ENCODE measurements around the gene MRAS. TPM values are rescaled to one million over a fixed set of nuclear protein-coding genes. Genes with fewer than 3 reads are reported as not detected.

The MRAS gene
- polyA plus RNA-seq, 4 donors = 0.45 to 10.1 (median 3.6) TPM

- no peak overlapping the region for H3K27ac ChIP-seq (ENCODE audit: low read depth in 1 of 3, low read length in 2 of 3)
- H3K27me3 ChIP-seq (ENCODE audit: control insufficient read depth in 3 of 3, insufficient read depth in 3 of 3, low read length in 3 of 3) = peaks cover 11 to 60% (median 21%) of the 10 kb centered on the region in 3 donors
- no peak for DNase-seq
- FAIRE-seq = no peak
- WGBS, 3 donors = 22 to 59% (median 43%) methylated on average over 16 of the region's 16 CpGs
- H3K4me1 ChIP-seq (ENCODE audit: control insufficient read depth in 3 of 3, insufficient read depth in 2 of 3, low read depth in 1 of 3, low read length in 2 of 3) = peaks cover 0 to 20% (median 8%) of the 10 kb centered on the region in 3 donors
- H3K36me3 ChIP-seq (ENCODE audit: control insufficient read depth in 3 of 3, insufficient read depth in 2 of 3, low read depth in 1 of 3, low read length in 3 of 3) = no peaks in the 10 kb centered on the region
- peaks cover 0 to 8% of the 10 kb centered on the region in 2 donors for H3K9me3 ChIP-seq (ENCODE audit: control insufficient read depth in 2 of 2, insufficient read depth in 1 of 2, low read depth in 1 of 2, low read length in 1 of 2)
- H3K4me3 ChIP-seq (ENCODE audit: low read depth in 1 of 3, low read length in 3 of 3) = no peak overlapping the region
Observed at GRCh38 chr3:138433892-138434275, 85.5 kb downstream of the MRAS start.

DNA sequence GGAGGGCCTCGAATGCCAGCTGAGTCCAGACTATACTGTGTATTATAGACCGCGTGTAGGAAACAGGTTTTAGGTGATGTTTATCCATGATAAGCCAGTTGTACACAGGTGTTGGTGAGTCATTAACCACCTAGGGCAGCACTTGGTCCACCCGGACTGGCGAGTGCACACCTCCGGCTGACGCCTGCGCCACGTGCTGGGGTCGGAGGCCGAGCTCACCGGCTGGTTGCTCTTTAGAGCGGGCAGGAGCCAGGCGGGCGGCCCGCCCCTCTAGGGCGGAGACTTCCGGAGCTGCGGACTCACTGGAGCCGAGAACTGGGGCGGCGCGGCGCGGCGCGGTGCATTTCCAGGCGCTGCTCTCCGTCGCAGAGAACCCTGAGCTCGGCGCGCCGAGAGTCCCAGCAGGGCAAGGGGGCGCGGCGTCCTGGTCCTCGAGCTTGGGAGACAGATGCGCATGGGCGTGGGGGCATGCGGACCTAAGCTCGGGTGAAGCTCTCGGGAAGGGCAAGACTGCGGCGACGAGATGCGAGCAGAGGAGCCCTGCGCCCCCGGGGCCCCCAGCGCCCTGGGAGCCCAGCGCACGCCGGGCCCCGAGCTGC lies 86.0 kb downstream of the MRAS start, which contains the start of gene ESYT3:
Gene ESYT3 (plus strand): TSS at position 341 of the 599 bp plus-strand sequence. CDS start 183 bp downstream, at position 524.
- WGBS, 3 donors = 1 to 2% (median 1%) methylated on average over 38 to 54 of the region's 54 CpGs
- Histone ChIP-seq H3K36me3 (ENCODE audit: control insufficient read depth in 3 of 3, insufficient read depth in 2 of 3, low read depth in 1 of 3, low read length in 3 of 3) (no peaks in the 10 kb centered on the region), H3K9me3 (ENCODE audit: control insufficient read depth in 2 of 2, insufficient read depth in 1 of 2, low read depth in 1 of 2, low read length in 1 of 2) (peaks cover 0 to 8% of the 10 kb centered on the region in 2 donors), H3K4me3 (ENCODE audit: low read depth in 1 of 3, low read length in 3 of 3) (peak within 1 kb of the TSS; percentile 5 to 54 (median 45)), H3K27ac (ENCODE audit: low read depth in 1 of 3, low read length in 2 of 3) (no peak within 1 kb of the TSS), H3K4me1 (ENCODE audit: control insufficient read depth in 3 of 3, insufficient read depth in 2 of 3, low read depth in 1 of 3, low read length in 2 of 3) (peaks cover 0 to 20% (median 8%) of the 10 kb centered on the region in 3 donors), H3K27me3 (ENCODE audit: control insufficient read depth in 3 of 3, insufficient read depth in 3 of 3, low read length in 3 of 3) (peaks cover 11 to 64% (median 21%) of the 10 kb centered on the region in 3 donors)
- DNase-seq = peak; percentile 83 to 94
- no peak for FAIRE-seq

- FAIRE-seq (no peak), DNase-seq (peak; percentile 6 to 48)
- H3K4me1 ChIP-seq (ENCODE audit: control insufficient read depth in 3 of 3, insufficient read depth in 2 of 3, low read depth in 1 of 3, low read length in 2 of 3) = peaks cover 0 to 20% (median 8%) of the 10 kb centered on the region in 3 donors
- WGBS, 3 donors = 4 to 10% (median 7%) methylated on average over 74 to 78 of the region's 78 CpGs
- H3K27me3 ChIP-seq (ENCODE audit: control insufficient read depth in 3 of 3, insufficient read depth in 3 of 3, low read length in 3 of 3) = peaks cover 11 to 64% (median 21%) of the 10 kb centered on the region in 3 donors
- peak overlapping the region; percentile 5 to 54 (median 45) for H3K4me3 ChIP-seq (ENCODE audit: low read depth in 1 of 3, low read length in 3 of 3)
- H3K27ac ChIP-seq (ENCODE audit: low read depth in 1 of 3, low read length in 2 of 3) = no peak overlapping the region
- peaks cover 0 to 8% of the 10 kb centered on the region in 2 donors for H3K9me3 ChIP-seq (ENCODE audit: control insufficient read depth in 2 of 2, insufficient read depth in 1 of 2, low read depth in 1 of 2, low read length in 1 of 2)
- H3K36me3 ChIP-seq (ENCODE audit: control insufficient read depth in 3 of 3, insufficient read depth in 2 of 3, low read depth in 1 of 3, low read length in 3 of 3) = no peaks in the 10 kb centered on the region
Observed at GRCh38 chr3:138434875-138435772, 86.7 kb downstream of the MRAS start.

DNA sequence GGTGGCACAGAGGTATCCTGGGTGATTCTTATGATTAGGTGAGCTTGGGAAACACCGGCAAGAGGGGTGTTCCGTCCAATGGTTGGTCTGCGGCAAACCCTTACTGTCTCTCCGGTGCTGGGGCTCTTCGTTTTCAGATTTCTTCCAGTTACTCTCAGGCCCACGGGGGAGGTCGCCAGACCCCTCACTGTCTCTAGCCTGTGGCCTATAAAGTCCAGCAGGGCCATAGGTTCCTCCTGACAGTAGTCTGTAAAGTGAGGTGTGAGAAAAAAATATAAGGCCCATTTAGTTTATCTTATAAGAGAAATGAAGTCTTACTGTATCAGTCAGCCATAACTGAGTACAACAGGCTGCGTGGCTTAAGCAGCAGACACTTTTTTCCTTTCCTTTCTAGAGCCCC lies 87.5 kb downstream of the MRAS start:
- Histone ChIP-seq H3K36me3 (ENCODE audit: control insufficient read depth in 3 of 3, insufficient read depth in 2 of 3, low read depth in 1 of 3, low read length in 3 of 3) (no peaks in the 10 kb centered on the region), H3K9me3 (ENCODE audit: control insufficient read depth in 2 of 2, insufficient read depth in 1 of 2, low read depth in 1 of 2, low read length in 1 of 2) (peaks cover 0 to 8% of the 10 kb centered on the region in 2 donors), H3K27ac (ENCODE audit: low read depth in 1 of 3, low read length in 2 of 3) (no peak overlapping the region), H3K4me1 (ENCODE audit: control insufficient read depth in 3 of 3, insufficient read depth in 2 of 3, low read depth in 1 of 3, low read length in 2 of 3) (peaks cover 0 to 20% (median 8%) of the 10 kb centered on the region in 3 donors), H3K27me3 (ENCODE audit: control insufficient read depth in 3 of 3, insufficient read depth in 3 of 3, low read length in 3 of 3) (peaks cover 11 to 64% (median 21%) of the 10 kb centered on the region in 3 donors), H3K4me3 (ENCODE audit: low read depth in 1 of 3, low read length in 3 of 3) (no peak overlapping the region)
- 75 to 88% (median 84%) methylated on average over 8 of the region's 8 CpGs for WGBS, 3 donors
- FAIRE-seq (no peak), DNase-seq (no peak)

GRCh38 chr3:138437281-138437680 lies 88.9 kb downstream of the MRAS start:
- no peak overlapping the region for H3K4me3 ChIP-seq (ENCODE audit: low read depth in 1 of 3, low read length in 3 of 3)
- WGBS, 3 donors = 95 to 98% (median 96%) methylated on average over 6 of the region's 6 CpGs
- FAIRE-seq (no peak), DNase-seq (no peak)
- H3K27ac ChIP-seq (ENCODE audit: low read depth in 1 of 3, low read length in 2 of 3) = no peak overlapping the region
- H3K27me3 ChIP-seq (ENCODE audit: control insufficient read depth in 3 of 3, insufficient read depth in 3 of 3, low read length in 3 of 3) = peaks cover 11 to 59% (median 21%) of the 10 kb centered on the region in 3 donors
- no peaks in the 10 kb centered on the region for H3K36me3 ChIP-seq (ENCODE audit: control insufficient read depth in 3 of 3, insufficient read depth in 2 of 3, low read depth in 1 of 3, low read length in 3 of 3)
- peaks cover 0 to 20% (median 8%) of the 10 kb centered on the region in 3 donors for H3K4me1 ChIP-seq (ENCODE audit: control insufficient read depth in 3 of 3, insufficient read depth in 2 of 3, low read depth in 1 of 3, low read length in 2 of 3)
- peaks cover 0 to 8% of the 10 kb centered on the region in 2 donors for H3K9me3 ChIP-seq (ENCODE audit: control insufficient read depth in 2 of 2, insufficient read depth in 1 of 2, low read depth in 1 of 2, low read length in 1 of 2)

DNA sequence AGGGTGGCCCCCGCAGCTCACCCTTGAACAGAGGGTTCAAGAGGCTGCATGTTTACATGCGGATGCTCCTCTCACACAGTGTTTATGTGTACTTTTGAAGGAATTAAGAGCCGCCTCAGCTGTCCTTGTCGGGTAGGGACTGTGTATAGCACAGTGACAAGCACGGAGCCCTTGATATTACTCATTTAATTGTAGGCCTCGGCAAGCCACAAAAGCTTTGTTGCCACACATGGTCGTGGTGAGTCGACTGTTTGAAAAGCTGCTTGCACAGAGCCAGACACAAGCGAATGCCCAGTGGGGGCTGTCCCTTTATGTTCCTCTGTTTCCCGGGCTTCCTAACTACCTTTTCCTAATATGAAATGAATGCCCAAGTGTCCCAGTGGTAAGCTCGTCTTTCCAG lies 90.5 kb downstream of the MRAS start:
- DNase-seq (no peak), FAIRE-seq (no peak)
- H3K36me3 ChIP-seq (ENCODE audit: control insufficient read depth in 3 of 3, insufficient read depth in 2 of 3, low read depth in 1 of 3, low read length in 3 of 3) = no peaks in the 10 kb centered on the region
- H3K27ac ChIP-seq (ENCODE audit: low read depth in 1 of 3, low read length in 2 of 3) = no peak overlapping the region
- H3K27me3 ChIP-seq (ENCODE audit: control insufficient read depth in 3 of 3, insufficient read depth in 3 of 3, low read length in 3 of 3) = peaks cover 11 to 43% (median 18%) of the 10 kb centered on the region in 3 donors
- peaks cover 0 to 6% of the 10 kb centered on the region in 2 donors for H3K9me3 ChIP-seq (ENCODE audit: control insufficient read depth in 2 of 2, insufficient read depth in 1 of 2, low read depth in 1 of 2, low read length in 1 of 2)
- peaks cover 0 to 31% (median 7%) of the 10 kb centered on the region in 3 donors for H3K4me1 ChIP-seq (ENCODE audit: control insufficient read depth in 3 of 3, insufficient read depth in 2 of 3, low read depth in 1 of 3, low read length in 2 of 3)
- H3K4me3 ChIP-seq (ENCODE audit: low read depth in 1 of 3, low read length in 3 of 3) = no peak overlapping the region
- 68 to 87% (median 76%) methylated on average over 11 of the region's 11 CpGs for WGBS, 3 donors

DNA sequence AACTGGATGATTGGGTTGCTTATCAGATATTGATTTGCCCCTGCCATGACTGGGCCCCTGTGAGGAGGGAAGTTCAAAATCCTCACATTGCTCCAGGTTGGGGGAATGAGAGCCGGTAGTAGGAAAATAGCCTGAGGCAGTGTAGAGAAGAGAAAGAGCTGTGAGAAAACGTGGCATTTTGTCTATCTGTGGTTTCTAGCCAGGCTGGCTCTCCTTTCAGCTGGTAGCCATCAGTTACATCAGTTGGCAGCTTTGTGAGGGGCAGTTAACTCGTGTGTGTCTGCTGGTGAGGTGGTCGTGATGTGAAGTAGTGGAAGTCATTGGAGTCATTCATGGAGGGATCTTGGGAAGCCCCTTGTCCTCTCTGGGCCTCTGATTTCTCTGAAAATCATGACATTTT lies 91.3 kb downstream of the MRAS start:
- no peak overlapping the region for H3K27ac ChIP-seq (ENCODE audit: low read depth in 1 of 3, low read length in 2 of 3)
- DNase-seq = no peak
- no peak for FAIRE-seq
- H3K4me3 ChIP-seq (ENCODE audit: low read depth in 1 of 3, low read length in 3 of 3) = no peak overlapping the region
- H3K36me3 ChIP-seq (ENCODE audit: control insufficient read depth in 3 of 3, insufficient read depth in 2 of 3, low read depth in 1 of 3, low read length in 3 of 3) = no peaks in the 10 kb centered on the region
- peaks cover 0 to 3% of the 10 kb centered on the region in 2 donors for H3K9me3 ChIP-seq (ENCODE audit: control insufficient read depth in 2 of 2, insufficient read depth in 1 of 2, low read depth in 1 of 2, low read length in 1 of 2)
- WGBS, 3 donors = 73 to 75% (median 74%) methylated on average over 4 of the region's 4 CpGs
- peaks cover 9 to 37% (median 16%) of the 10 kb centered on the region in 3 donors for H3K27me3 ChIP-seq (ENCODE audit: control insufficient read depth in 3 of 3, insufficient read depth in 3 of 3, low read length in 3 of 3)
- peaks cover 0 to 25% (median 3%) of the 10 kb centered on the region in 3 donors for H3K4me1 ChIP-seq (ENCODE audit: control insufficient read depth in 3 of 3, insufficient read depth in 2 of 3, low read depth in 1 of 3, low read length in 2 of 3)

DNA sequence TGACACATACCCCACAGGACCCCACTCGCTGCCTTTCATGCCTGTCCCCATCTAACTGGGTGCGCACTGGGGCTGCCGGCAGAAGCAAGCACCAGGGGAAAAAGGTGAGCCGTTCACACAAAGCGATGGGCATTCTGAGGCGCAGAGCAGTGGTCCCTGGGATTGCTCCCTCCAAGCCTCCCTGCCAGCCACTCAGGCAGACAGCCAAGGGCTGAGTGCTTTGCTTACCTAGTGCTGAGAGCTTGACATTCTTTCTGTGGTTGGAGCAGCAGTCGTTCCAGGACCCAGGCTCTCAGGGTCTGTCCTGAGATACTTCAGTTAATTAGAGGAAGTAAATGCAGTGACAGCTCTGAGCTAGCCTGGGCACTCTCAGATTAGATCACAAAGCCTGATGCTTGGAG lies 91.7 kb downstream of the MRAS start:
- no peak for DNase-seq
- peaks cover 0 to 3% (median 0%) of the 10 kb centered on the region in 3 donors for H3K36me3 ChIP-seq (ENCODE audit: control insufficient read depth in 3 of 3, insufficient read depth in 2 of 3, low read depth in 1 of 3, low read length in 3 of 3)

More for the DNA sequence above, 91.7 kb downstream of the MRAS start:
- WGBS, 3 donors = 86 to 89% (median 86%) methylated on average over 7 of the region's 7 CpGs
- FAIRE-seq = no peak
- H3K9me3 ChIP-seq (ENCODE audit: control insufficient read depth in 2 of 2, insufficient read depth in 1 of 2, low read depth in 1 of 2, low read length in 1 of 2) = peaks cover 0 to 3% of the 10 kb centered on the region in 2 donors
- no peak overlapping the region for H3K4me3 ChIP-seq (ENCODE audit: low read depth in 1 of 3, low read length in 3 of 3)
- H3K4me1 ChIP-seq (ENCODE audit: control insufficient read depth in 3 of 3, insufficient read depth in 2 of 3, low read depth in 1 of 3, low read length in 2 of 3) = peaks cover 0 to 21% (median under 1%) of the 10 kb centered on the region in 3 donors
- peaks cover 5 to 32% (median 13%) of the 10 kb centered on the region in 3 donors for H3K27me3 ChIP-seq (ENCODE audit: control insufficient read depth in 3 of 3, insufficient read depth in 3 of 3, low read length in 3 of 3)
- no peak overlapping the region for H3K27ac ChIP-seq (ENCODE audit: low read depth in 1 of 3, low read length in 2 of 3)

Measured in small intestine (tissue), 7 donors.